Peyer's patch (tissue), 4 donors: ENCODE measurements around the gene ADH6. TPM values are rescaled to one million over a fixed set of nuclear protein-coding genes. Genes with fewer than 3 reads are reported as not detected.
"Not testable (repeated sequence)": the region's sequence is repeated elsewhere in the genome, so short reads cannot be mapped to it uniquely, and the experiment has no call there.

Experiments used
- DNase-seq, 3 donors: peaks; one replicate each; pipeline ENCODE4 v3.0.0-alpha.2; 2017 to 2019
- H3K27ac ChIP-seq, 4 donors: fragments of 200-600 bp; sonication (generic); one replicate each; pipeline ENCODE4 v1.5.1; 2016 to 2019
- H3K27me3 ChIP-seq, 2 donors: fragments of 200-600 bp; sonication (generic); one replicate each; pipeline ENCODE4 v1.5.1; 2019
- H3K36me3 ChIP-seq, 3 donors: fragments of 200-600 bp; sonication (generic); one replicate each; pipeline ENCODE4 v1.5.1; 2016 to 2019
- H3K4me1 ChIP-seq, 4 donors: fragments of 200-600 bp; sonication (generic); one replicate each; pipeline ENCODE4 v1.5.1; 2016 to 2019
- H3K4me3 ChIP-seq, 4 donors: fragments of 200-600 bp; sonication (generic); 1 replicate in 3 of 4; 2 replicates in 1 of 4; pipeline ENCODE4 v1.5.1; 2016 to 2019; ENCODE audit warnings: mild to moderate bottlenecking in 1 of 4
- H3K9me3 ChIP-seq, 4 donors: fragments of 200-600 bp; sonication (generic); one replicate each; pipeline ENCODE4 v1.5.1; 2016 to 2019; ENCODE audit warnings: mild to moderate bottlenecking in 1 of 4
- CTCF ChIP-seq, 6 experiments: fragments of 450-650 bp in 4 of 6; fragments of 200-600 bp in 2 of 6; sonication (generic) in 1 of 6; IDR thresholded peaks; one replicate each; pipeline ENCODE4 v1.5.1; 2017 to 2019; ENCODE audit warnings: antibody characterized with exemption in 6 of 6, mild to moderate bottlenecking in 3 of 6, moderate library complexity in 1 of 6
- POLR2A ChIP-seq, 2 donors: fragments of 450-650 bp; IDR thresholded peaks; one replicate each; pipeline ENCODE4 v1.5.1; 2017; ENCODE audit warnings: antibody characterized with exemption in 2 of 2, mild to moderate bottlenecking in 2 of 2, moderate library complexity in 2 of 2
- total RNA-seq, 4 donors: library from RNA; depleted of rRNA; stranded (reverse); fragments of >200 nt; gene quantifications; one replicate each; pipeline ENCODE4 v1.1.0, GENCODE V29; 2016

The ADH6 gene
- total RNA-seq, 4 donors from 2014 or later: 11.6 to 47.1 (median 37.7) TPM

- TF ChIP-seq CTCF (IDR thresholded peaks at IDR 0.05) (no peak), POLR2A (IDR thresholded peaks at IDR 0.05) (no peak)
- no peaks in the 10 kb centered on the region for H3K4me1 ChIP-seq
- no peaks in the 10 kb centered on the region for H3K36me3 ChIP-seq
- no peak overlapping the region for H3K27ac ChIP-seq
- H3K27me3 ChIP-seq: no peaks in the 10 kb centered on the region
- no peak overlapping the region for H3K4me3 ChIP-seq
- H3K9me3 ChIP-seq: peaks cover 0 to 5% (median 2%) of the 10 kb centered on the region in 4 donors
- DNase-seq: no peak
These were observed 28.7 kb downstream of the ADH6 start for GRCh38 chr4:99190336-99190735.

GRCh38 chr4:99189900-99190299 is 29.1 kb downstream of the ADH6 start:
- H3K36me3 ChIP-seq, H3K9me3 ChIP-seq, H3K4me3 ChIP-seq, H3K4me1 ChIP-seq, H3K27me3 ChIP-seq, DNase-seq, H3K27ac ChIP-seq: not testable (repeated sequence)

GRCh38 chr4:99186029-99186428 is 33.0 kb downstream of the ADH6 start:
- Histone ChIP-seq H3K36me3 (no peaks in the 10 kb centered on the region), H3K9me3 (peaks cover 0 to 5% (median 2%) of the 10 kb centered on the region in 4 donors), H3K4me1 (no peaks in the 10 kb centered on the region), H3K27me3 (no peaks in the 10 kb centered on the region), H3K27ac (no peak overlapping the region), H3K4me3 (no peak overlapping the region)
- no peak for TF ChIP-seq POLR2A (IDR thresholded peaks at IDR 0.05)
- no peak for TF ChIP-seq CTCF (IDR thresholded peaks at IDR 0.05)
- no peak for DNase-seq

- Histone ChIP-seq H3K4me1 (no peaks in the 10 kb centered on the region), H3K4me3 (no peak overlapping the region), H3K27me3 (no peaks in the 10 kb centered on the region), H3K9me3 (peaks cover 0 to 4% (median under 1%) of the 10 kb centered on the region in 4 donors), H3K27ac (no peak overlapping the region), H3K36me3 (no peaks in the 10 kb centered on the region)
- TF ChIP-seq CTCF (IDR thresholded peaks at IDR 0.05) (no peak), POLR2A (IDR thresholded peaks at IDR 0.05) (no peak)
- DNase-seq: no peak
These were observed 33.5 kb downstream of the ADH6 start for GRCh38 chr4:99185581-99185980.

GRCh38 chr4:99180382-99181070 is 38.5 kb downstream of the ADH6 start:
- Histone ChIP-seq H3K4me1 (no peaks in the 10 kb centered on the region), H3K27me3 (no peaks in the 10 kb centered on the region), H3K9me3 (no peaks in the 10 kb centered on the region), H3K36me3 (no peaks in the 10 kb centered on the region), H3K27ac (peak overlapping the region in 1 of 4 donors; percentile 37), H3K4me3 (no peak overlapping the region)
- TF ChIP-seq CTCF (IDR thresholded peaks at IDR 0.05) (no peak), POLR2A (IDR thresholded peaks at IDR 0.05) (no peak)
- no peak for DNase-seq

- DNase-seq: no peak
- Histone ChIP-seq H3K36me3 (no peaks in the 10 kb centered on the region), H3K27ac (no peak overlapping the region), H3K4me3 (no peak overlapping the region), H3K4me1 (no peaks in the 10 kb centered on the region), H3K9me3 (no peaks in the 10 kb centered on the region), H3K27me3 (no peaks in the 10 kb centered on the region)
- TF ChIP-seq POLR2A (IDR thresholded peaks at IDR 0.05): no peak
- TF ChIP-seq CTCF (IDR thresholded peaks at IDR 0.05): no peak
These were observed 39.4 kb downstream of the ADH6 start for GRCh38 chr4:99179626-99180025.
